GM23248 (cell line): ENCODE measurements around the gene HNRNPA1L2. TPM values are rescaled to one million over a fixed set of nuclear protein-coding genes. Genes with fewer than 3 reads are reported as not detected.

Source experiments
- DNase-seq: peaks from one replicate; pipeline ENCODE4 v3.0.0-alpha.2; 2015
- H2AFZ ChIP-seq: fragments of 200-600 bp; sonication (generic); 2 replicates; pipeline ENCODE4 v1.6.1; 2016; ENCODE audit warnings: antibody characterized with exemption
- H3F3A ChIP-seq: fragments of 200-600 bp; sonication (generic); 2 replicates; pipeline ENCODE4 v1.6.1; 2016; ENCODE audit warnings: mild to moderate bottlenecking, antibody characterized with exemption, mixed run types; ENCODE audit not compliant: insufficient read depth
- H3K27ac ChIP-seq: fragments of 200-600 bp; sonication (generic); 2 replicates; pipeline ENCODE4 v1.5.1; 2016; ENCODE audit warnings: mild to moderate bottlenecking
- H3K27me3 ChIP-seq: fragments of 200-600 bp; sonication (generic); replicated peaks from 2 replicates; pipeline ENCODE4 v1.6.1; 2016; ENCODE audit warnings: mild to moderate bottlenecking; ENCODE audit not compliant: insufficient read depth
- H3K36me3 ChIP-seq: fragments of 200-600 bp; sonication (generic); 2 replicates; pipeline ENCODE4 v1.6.1; 2016; ENCODE audit warnings: low read depth, mild to moderate bottlenecking
- H3K4me1 ChIP-seq: fragments of 200-600 bp; sonication (generic); 2 replicates; pipeline ENCODE4 v1.6.1; 2016; ENCODE audit warnings: mild to moderate bottlenecking; ENCODE audit not compliant: insufficient read depth
- H3K4me2 ChIP-seq: fragments of 200-600 bp; sonication (generic); one replicate; pipeline ENCODE4 v1.6.1; 2016; ENCODE audit warnings: mild to moderate bottlenecking; ENCODE audit not compliant: unreplicated experiment
- H3K4me3 ChIP-seq: fragments of 200-600 bp; sonication (generic); 2 replicates; pipeline ENCODE4 v1.5.1; 2016; ENCODE audit warnings: mild to moderate bottlenecking
- H3K79me2 ChIP-seq: fragments of 200-600 bp; sonication (generic); 2 replicates; pipeline ENCODE4 v1.6.1; 2016; ENCODE audit warnings: mild to moderate bottlenecking; ENCODE audit not compliant: insufficient read depth
- H3K9ac ChIP-seq: fragments of 200-600 bp; sonication (generic); 2 replicates; pipeline ENCODE4 v1.6.1; 2016; ENCODE audit warnings: mild to moderate bottlenecking
- H3K9me2 ChIP-seq: fragments of 200-600 bp; sonication (generic); 2 replicates; pipeline ENCODE4 v1.6.1; 2016; ENCODE audit warnings: mixed run types, mild to moderate bottlenecking, moderate library complexity; ENCODE audit not compliant: insufficient read depth
- H3K9me3 ChIP-seq: fragments of 200-600 bp; sonication (generic); one replicate; pipeline ENCODE4 v1.6.1; 2017; ENCODE audit warnings: low read depth
- H4K20me1 ChIP-seq: fragments of 200-600 bp; sonication (generic); 2 replicates; pipeline ENCODE4 v1.6.0; 2016; ENCODE audit not compliant: insufficient read depth
- EZH2 ChIP-seq: fragments of 200-600 bp; sonication (generic); IDR thresholded peaks from 2 replicates; pipeline ENCODE4 v1.6.1; 2018; ENCODE audit warnings: antibody characterized with exemption, mild to moderate bottlenecking; ENCODE audit not compliant: insufficient read depth, poor library complexity, severe bottlenecking
- EZH2phosphoT487 ChIP-seq: fragments of 200-600 bp; sonication (generic); IDR thresholded peaks from 2 replicates; pipeline ENCODE4 v1.6.1; 2018; ENCODE audit warnings: antibody characterized with exemption, moderate library complexity, mild to moderate bottlenecking, low read depth; ENCODE audit not compliant: insufficient read depth
- WGBS, 2 experiments: methylation state at CpG; one replicate each; pipeline ENCODE4 v1.1.6; 2015 to 2017; ENCODE audit warnings: low lambda C conversion rate in 2 of 2, low coverage in 1 of 2; ENCODE audit errors: missing lambda C conversion rate in 2 of 2; 5-methylcytosine and 5-hydroxymethylcytosine counted together
- in situ Hi-C: fragments of 300-500 bp; cut with MboI; formaldehyde crosslinking; loops from 2 replicates; pipeline ENCODE4 v1.15.0; 2020
- polyA plus RNA-seq: library from polyadenylated mRNA; unstranded; fragments of >200 nt; fragmentation: Nextera tagmentation; extraction: Ambion mirVana; gene quantifications from 2 replicates; pipeline ENCODE4 v1.2.1, GENCODE V29; 2016
- total RNA-seq: library from RNA; depleted of rRNA; stranded (reverse); fragments of >200 nt; shearing (Covaris generic); gene quantifications from 2 replicates; pipeline ENCODE4 v1.2.3, GENCODE V29; 2014

The HNRNPA1L2 gene
- total and polyA plus RNA-seq, 2 experiments from 2014 or later = 1.2 to 8.5 TPM

DNA sequence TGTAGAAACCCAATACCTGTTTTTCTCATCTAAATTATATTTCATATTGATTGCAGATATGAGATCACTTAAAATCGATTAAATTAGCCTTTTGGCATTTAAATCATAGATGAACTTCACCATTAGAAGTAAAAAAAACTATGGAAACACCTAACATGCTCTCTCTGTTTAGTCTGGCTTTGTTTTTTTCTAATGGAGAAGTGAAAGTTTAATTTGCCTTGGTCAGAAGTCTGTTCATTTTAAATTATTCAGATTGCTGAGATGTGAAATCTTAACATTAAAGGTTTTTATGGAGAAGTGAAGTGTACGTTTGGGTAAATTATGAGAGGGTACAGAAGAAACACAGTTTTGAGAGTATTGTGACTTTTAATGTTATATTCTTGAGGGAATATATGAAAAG is 17.1 kb downstream of the HNRNPA1L2 start:
- in situ Hi-C loops = no loop called here
- Histone ChIP-seq H4K20me1 (no peaks in the 10 kb centered on the region), H3K27ac (no peak overlapping the region), H3K9me2 (no peaks in the 10 kb centered on the region), H3K9ac (no peak overlapping the region), H3K4me2 (no peak overlapping the region), H3F3A (peaks cover 16% of the 10 kb centered on the region), H3K36me3 (peaks cover 61% of the 10 kb centered on the region), H3K27me3 (no peaks in the 10 kb centered on the region), H3K79me2 (peaks cover 94% of the 10 kb centered on the region), H3K4me1 (peaks cover 29% of the 10 kb centered on the region), H2AFZ (no peak overlapping the region), H3K4me3 (no peak overlapping the region), H3K9me3 (no peaks in the 10 kb centered on the region)
- DNase-seq = no peak
- TF ChIP-seq EZH2 (no peak), EZH2phosphoT487 (no peak)
- 73 to 78% methylated on average over 2 of the region's 2 CpGs for WGBS, 2 experiments

DNA sequence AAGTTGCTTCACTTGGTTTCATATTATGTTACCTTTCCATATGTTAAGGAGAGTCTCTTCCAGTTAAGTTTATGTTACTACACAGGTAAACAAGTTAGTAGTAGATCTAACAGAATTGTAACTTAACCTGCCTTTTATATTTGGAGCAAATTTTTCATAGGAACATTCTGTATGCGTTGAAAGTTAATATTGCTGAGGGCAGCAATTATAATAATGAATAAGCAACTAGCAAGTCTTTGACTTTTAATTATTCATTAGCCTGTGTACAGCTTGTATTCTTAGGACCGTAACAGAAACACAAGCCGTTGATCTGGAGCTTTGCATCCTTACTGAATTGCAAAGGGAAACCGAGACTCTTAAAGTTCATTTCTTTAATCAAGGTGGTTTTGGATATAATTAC is 22.0 kb downstream of the HNRNPA1L2 start:
- WGBS, 2 experiments = 98 to 100% methylated on average over 4 of the region's 4 CpGs
- Histone ChIP-seq H3K4me1 (no peaks in the 10 kb centered on the region), H3K4me3 (no peak overlapping the region), H3F3A (peaks cover 16% of the 10 kb centered on the region), H3K9ac (no peak overlapping the region), H3K4me2 (no peak overlapping the region), H3K27me3 (no peaks in the 10 kb centered on the region), H2AFZ (no peak overlapping the region), H3K36me3 (peaks cover 67% of the 10 kb centered on the region), H3K27ac (no peak overlapping the region), H3K9me3 (no peaks in the 10 kb centered on the region), H3K9me2 (no peaks in the 10 kb centered on the region), H4K20me1 (no peaks in the 10 kb centered on the region), H3K79me2 (peaks cover 90% of the 10 kb centered on the region)
- no peak for DNase-seq
- TF ChIP-seq EZH2phosphoT487 = no peak
- no peak for TF ChIP-seq EZH2
- in situ Hi-C loops = no loop called here

DNA sequence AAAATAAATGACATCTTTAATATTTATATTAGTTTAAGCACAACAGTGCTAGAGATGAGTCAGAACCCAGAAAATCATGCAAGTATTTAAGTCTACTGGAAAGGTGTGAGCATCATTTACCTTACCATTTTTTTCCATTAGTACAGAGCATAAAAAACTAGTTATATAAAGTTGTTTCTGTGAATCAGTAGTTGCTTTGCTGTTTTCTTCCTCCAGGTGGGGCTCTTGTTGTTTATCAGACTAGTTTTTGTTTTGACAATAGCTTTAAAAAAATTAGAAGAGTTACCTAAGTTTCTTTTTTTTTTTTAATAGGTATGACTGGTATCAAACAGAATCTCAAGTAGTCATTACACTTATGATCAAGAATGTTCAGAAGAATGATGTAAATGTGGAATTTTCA is 23.1 kb downstream of the HNRNPA1L2 start:
- TF ChIP-seq EZH2 (no peak), EZH2phosphoT487 (no peak)
- in situ Hi-C loops = no loop called here

DNA sequence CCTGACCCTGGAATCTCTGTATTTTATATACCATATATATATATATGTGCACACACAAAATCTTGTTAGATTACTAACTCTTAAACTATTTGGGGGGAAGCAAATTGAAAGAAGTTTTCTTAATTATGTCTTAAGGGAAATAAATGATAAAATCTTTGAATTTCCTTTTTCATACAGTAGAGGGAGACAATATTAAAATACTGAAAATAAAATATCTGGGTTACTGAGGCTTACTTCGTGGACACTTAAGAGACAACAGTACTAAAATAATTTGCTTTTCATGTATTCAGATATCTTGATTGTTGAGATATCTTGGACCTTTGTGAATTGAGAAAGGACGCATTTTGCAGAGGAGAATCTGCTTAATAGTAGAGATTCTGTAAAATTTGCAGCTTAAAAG is 27.4 kb downstream of the HNRNPA1L2 start:
- Histone ChIP-seq H2AFZ (no peak overlapping the region), H3F3A (no peaks in the 10 kb centered on the region; the same call in 1 of the 2 replicates), H3K36me3 (peaks cover 36% of the 10 kb centered on the region), H3K4me2 (no peak overlapping the region), H3K79me2 (peaks cover 96% of the 10 kb centered on the region), H3K9me2 (no peaks in the 10 kb centered on the region), H3K27ac (no peak overlapping the region), H4K20me1 (no peaks in the 10 kb centered on the region), H3K9ac (no peak overlapping the region), H3K27me3 (no peaks in the 10 kb centered on the region), H3K9me3 (no peaks in the 10 kb centered on the region), H3K4me1 (no peaks in the 10 kb centered on the region), H3K4me3 (no peak overlapping the region)
- 82 to 85% methylated on average over 2 of the region's 2 CpGs for WGBS, 2 experiments
- DNase-seq = peak; percentile 7
- in situ Hi-C loops = no loop called here
- TF ChIP-seq EZH2phosphoT487 (no peak), EZH2 (no peak)

More for the DNA sequence above, 23.1 kb downstream of the HNRNPA1L2 start:
- Histone ChIP-seq H4K20me1 (no peaks in the 10 kb centered on the region), H3K4me1 (no peaks in the 10 kb centered on the region), H3K4me2 (no peak overlapping the region), H3K9ac (no peak overlapping the region), H3K4me3 (no peak overlapping the region), H3K9me2 (no peaks in the 10 kb centered on the region), H2AFZ (no peak overlapping the region), H3K27me3 (no peaks in the 10 kb centered on the region), H3K79me2 (peaks cover 92% of the 10 kb centered on the region), H3K27ac (no peak overlapping the region; the same call in 1 of the 2 replicates), H3K9me3 (no peaks in the 10 kb centered on the region), H3F3A (peaks cover 16% of the 10 kb centered on the region), H3K36me3 (peaks cover 69% of the 10 kb centered on the region)
- peak; percentile 60 for DNase-seq

DNA sequence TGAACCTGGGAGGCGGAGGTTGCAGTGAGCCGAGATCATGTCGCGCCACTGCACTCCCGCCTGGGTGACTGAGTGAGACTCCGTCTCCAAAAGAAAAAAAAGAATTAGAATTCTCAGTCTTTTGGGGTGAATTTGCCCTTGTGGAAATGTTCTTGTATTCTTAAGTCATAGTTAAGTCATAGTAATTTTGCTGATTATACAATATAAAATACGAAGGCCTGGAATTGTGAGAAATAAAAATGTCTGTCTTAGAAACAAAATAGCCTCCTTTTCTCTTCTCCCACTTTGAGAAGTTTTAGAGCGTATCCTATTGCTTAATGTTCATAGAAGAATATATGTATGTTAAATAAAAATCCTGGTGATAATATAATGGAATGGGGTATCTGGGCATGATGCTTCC is 28.5 kb downstream of the HNRNPA1L2 start:
- H3K9ac ChIP-seq = no peak overlapping the region
- no peaks in the 10 kb centered on the region for H3K9me3 ChIP-seq
- no peaks in the 10 kb centered on the region for H3K9me2 ChIP-seq
- peaks cover 37% of the 10 kb centered on the region for H3K36me3 ChIP-seq
- DNase-seq = no peak
- no peak for TF ChIP-seq EZH2
- TF ChIP-seq EZH2phosphoT487 = no peak
- H2AFZ ChIP-seq = no peak overlapping the region
- no peaks in the 10 kb centered on the region for H3K27me3 ChIP-seq
- in situ Hi-C loops = no loop called here
- no peaks in the 10 kb centered on the region; the same call in 1 of the 2 replicates for H3F3A ChIP-seq
- no peak overlapping the region for H3K4me3 ChIP-seq
- no peak overlapping the region for H3K27ac ChIP-seq
- H4K20me1 ChIP-seq = no peaks in the 10 kb centered on the region
- no peak overlapping the region for H3K4me2 ChIP-seq
- H3K79me2 ChIP-seq = peaks cover 99% of the 10 kb centered on the region
- WGBS, 2 experiments = 98 to 100% methylated on average over 8 of the region's 8 CpGs
- H3K4me1 ChIP-seq = no peaks in the 10 kb centered on the region
